Neuronal stem cell (in vitro differentiated cells): ENCODE measurements around the gene TLCD1.

Experiments used
- DNase-seq: peaks from one replicate; pipeline ENCODE4 v3.0.0-alpha.2; 2013; ENCODE audit warnings: low spot score
- H2AFZ ChIP-seq: one replicate; pipeline ENCODE4 v1.6.1; 2013; ENCODE audit warnings: mild to moderate bottlenecking, low read length, inconsistent platforms
- H2AK5ac ChIP-seq: 2 replicates; pipeline ENCODE4 v1.6.1; 2013; ENCODE audit warnings: low read depth, mild to moderate bottlenecking, inconsistent platforms, low read length, moderate library complexity, mixed read lengths
- H2BK120ac ChIP-seq: 2 replicates; pipeline ENCODE4 v1.6.1; 2013; ENCODE audit warnings: low read depth, mild to moderate bottlenecking, inconsistent platforms, low read length, moderate library complexity, mixed read lengths
- H2BK12ac ChIP-seq: one replicate; pipeline ENCODE4 v1.6.1; 2013; ENCODE audit warnings: low read length, inconsistent platforms
- H2BK15ac ChIP-seq: 2 replicates; pipeline ENCODE4 v1.6.1; 2013; ENCODE audit warnings: mild to moderate bottlenecking, low read length, inconsistent platforms, mixed read lengths
- H2BK5ac ChIP-seq: one replicate; pipeline ENCODE4 v1.6.1; 2013; ENCODE audit warnings: inconsistent platforms, mild to moderate bottlenecking, low read length, moderate library complexity
- H3K14ac ChIP-seq: one replicate; pipeline ENCODE4 v1.6.1; 2013; ENCODE audit warnings: low read length, inconsistent platforms
- H3K18ac ChIP-seq: 2 replicates; pipeline ENCODE4 v1.6.1; 2013; ENCODE audit warnings: low read length, inconsistent platforms
- H3K23ac ChIP-seq: 2 replicates; pipeline ENCODE4 v1.6.1; 2013; ENCODE audit warnings: low read depth, mild to moderate bottlenecking, mixed read lengths, low read length, inconsistent platforms; ENCODE audit not compliant: poor library complexity
- H3K27ac ChIP-seq: replicated peaks from 3 replicates; pipeline ENCODE4 v1.5.1; 2013; ENCODE audit warnings: low read length, inconsistent platforms
- H3K27me3 ChIP-seq, 3 experiments: 2 replicates each; pipeline ENCODE4 v1.6.1; 2013; ENCODE audit warnings: low read length in 3 of 3, mild to moderate bottlenecking in 2 of 3, inconsistent platforms in 1 of 3, low read depth in 1 of 3, mixed read lengths in 1 of 3, moderate library complexity in 1 of 3; ENCODE audit not compliant: control insufficient read depth in 3 of 3, insufficient read depth in 3 of 3
- H3K36me3 ChIP-seq, 2 donors: replicated peaks in 1 of 2; 2 replicates each; pipeline ENCODE4 v1.6.1; 2013; ENCODE audit warnings: low read length in 2 of 2; ENCODE audit not compliant: control insufficient read depth in 2 of 2, insufficient read depth in 2 of 2
- H3K4ac ChIP-seq: 2 replicates; pipeline ENCODE4 v1.6.1; 2013; ENCODE audit warnings: inconsistent platforms, mild to moderate bottlenecking, low read length, moderate library complexity
- H3K4me1 ChIP-seq, 2 donors: 1 replicate in 1 of 2; 2 replicates in 1 of 2; pipeline ENCODE4 v1.6.1; 2013; ENCODE audit warnings: low read length in 2 of 2, low read depth in 1 of 2; ENCODE audit not compliant: control insufficient read depth in 2 of 2, insufficient read depth in 1 of 2
- H3K4me2 ChIP-seq: one replicate; pipeline ENCODE4 v1.6.1; 2013; ENCODE audit warnings: mild to moderate bottlenecking, low read length, inconsistent platforms; ENCODE audit not compliant: insufficient read depth, poor library complexity, severe bottlenecking
- H3K4me3 ChIP-seq, 2 donors: 2 replicates each; pipeline ENCODE4 v1.5.1; 2013; ENCODE audit warnings: low read length in 2 of 2, mild to moderate bottlenecking in 2 of 2, inconsistent platforms in 1 of 2, moderate library complexity in 1 of 2
- H3K79me1 ChIP-seq: one replicate; pipeline ENCODE4 v1.6.1; 2013; ENCODE audit warnings: low read depth, mild to moderate bottlenecking, inconsistent platforms, low read length, moderate library complexity
- H3K9ac ChIP-seq: one replicate; pipeline ENCODE4 v1.6.1; 2013; ENCODE audit warnings: mild to moderate bottlenecking, low read depth, low read length, inconsistent platforms; ENCODE audit not compliant: poor library complexity
- H3K9me3 ChIP-seq, 2 donors: replicated peaks in 1 of 2; 2 replicates each; pipeline versions ENCODE3 to v1.6.1; 2013; ENCODE audit warnings: low read length in 2 of 2, mild to moderate bottlenecking in 2 of 2, inconsistent platforms in 1 of 2, low read depth in 1 of 2, mixed read lengths in 1 of 2, moderate library complexity in 1 of 2; ENCODE audit not compliant: control insufficient read depth in 2 of 2, insufficient read depth in 1 of 2
- H4K8ac ChIP-seq: one replicate; pipeline ENCODE4 v1.6.1; 2013; ENCODE audit warnings: low read depth, mild to moderate bottlenecking, inconsistent platforms, low read length, moderate library complexity
- H4K91ac ChIP-seq: one replicate; pipeline ENCODE4 v1.6.1; 2013; ENCODE audit warnings: low read length, low read depth, mild to moderate bottlenecking, inconsistent platforms; ENCODE audit not compliant: poor library complexity
- WGBS, 2 donors: extraction: QIAGEN DNeasy Blood & Tissue Kit; methylation state at CpG; one replicate each; pipeline ENCODE4 v1.1.7; 2013; ENCODE audit warnings: missing lambda C conversion rate in 2 of 2, mixed read lengths in 1 of 2; ENCODE audit not compliant: insufficient read length in 2 of 2, insufficient replicate concordance in 1 of 2; ENCODE audit errors: extremely low coverage in 2 of 2; 5-methylcytosine and 5-hydroxymethylcytosine counted together

The TLCD1 gene

GRCh38 chr17:28706471-28707338, 19.3 kb downstream of the TLCD1 start:
- DNase-seq = no peak
- H2BK12ac ChIP-seq = no peak overlapping the region

GRCh38 chr17:28705728-28706334, 20.2 kb downstream of the TLCD1 start:
- WGBS, 2 donors = no CpG with 5 or more reads among the region's 10 CpGs
- no peak overlapping the region for H3K4me2 ChIP-seq
- H3K4me1 ChIP-seq = peaks cover 18 to 23% of the 10 kb centered on the region in 2 donors
- no peaks in the 10 kb centered on the region for H3K27me3 ChIP-seq
- no peak overlapping the region for H2BK12ac ChIP-seq
- H3K79me1 ChIP-seq = peaks cover 9% of the 10 kb centered on the region
- H3K14ac ChIP-seq = peak overlapping the region; percentile 26
- no peak overlapping the region for H2AFZ ChIP-seq
- peak overlapping the region; percentile 33 for H2BK5ac ChIP-seq
- H3K23ac ChIP-seq = peak overlapping the region; percentile 11
- H3K9ac ChIP-seq = peak overlapping the region; percentile 72
- no peak overlapping the region for H3K27ac ChIP-seq
- peak overlapping the region; percentile 67 for H3K4ac ChIP-seq
- DNase-seq = no peak
- no peak overlapping the region for H2BK15ac ChIP-seq
- no peak overlapping the region for H3K18ac ChIP-seq
- no peaks in the 10 kb centered on the region for H3K9me3 ChIP-seq
- H3K36me3 ChIP-seq = peaks cover 24 to 47% of the 10 kb centered on the region in 2 donors
- H4K91ac ChIP-seq = no peak overlapping the region
- H4K8ac ChIP-seq = no peak overlapping the region
- H2AK5ac ChIP-seq = peak overlapping the region; percentile 37
- no peak overlapping the region for H3K4me3 ChIP-seq
- no peak overlapping the region for H2BK120ac ChIP-seq

More at GRCh38 chr17:28706471-28707338, 19.3 kb downstream of the TLCD1 start:
- Histone ChIP-seq H2AK5ac (no peak overlapping the region), H4K91ac (no peak overlapping the region), H2AFZ (no peak overlapping the region), H3K4me3 (no peak overlapping the region), H3K79me1 (peaks cover 9% of the 10 kb centered on the region), H3K4me2 (no peak overlapping the region), H3K9me3 (no peaks in the 10 kb centered on the region), H2BK15ac (no peak overlapping the region), H3K4me1 (peaks cover 21% of the 10 kb centered on the region in 2 donors), H3K18ac (no peak overlapping the region), H3K27ac (no peak overlapping the region), H3K36me3 (peaks cover 16 to 39% of the 10 kb centered on the region in 2 donors), H2BK5ac (no peak overlapping the region), H3K9ac (no peak overlapping the region), H2BK120ac (no peak overlapping the region), H3K23ac (no peak overlapping the region), H3K14ac (no peak overlapping the region), H3K27me3 (no peaks in the 10 kb centered on the region), H3K4ac (no peak overlapping the region), H4K8ac (no peak overlapping the region)
- WGBS, 2 donors = no CpG with 5 or more reads among the region's 7 CpGs

- H2BK120ac ChIP-seq = no peak overlapping the region
- no peak overlapping the region for H3K4ac ChIP-seq
- H2AK5ac ChIP-seq = peak overlapping the region; percentile 37
- peak overlapping the region in 1 of 2 donors; percentile 26 for H3K4me3 ChIP-seq
- no peak for DNase-seq
- H3K36me3 ChIP-seq = peaks cover 31 to 54% of the 10 kb centered on the region in 2 donors
- peaks cover 9% of the 10 kb centered on the region for H3K79me1 ChIP-seq
- H3K4me1 ChIP-seq = peaks cover 18 to 23% of the 10 kb centered on the region in 2 donors
- H3K18ac ChIP-seq = peak overlapping the region; percentile 42
- no peak overlapping the region for H4K91ac ChIP-seq
- no peak overlapping the region for H3K23ac ChIP-seq
- H2BK5ac ChIP-seq = no peak overlapping the region
- H3K27me3 ChIP-seq = no peaks in the 10 kb centered on the region
- H4K8ac ChIP-seq = no peak overlapping the region
- no CpG with 5 or more reads among the region's 5 CpGs for WGBS, 2 donors
- no peak overlapping the region for H2AFZ ChIP-seq
- H3K14ac ChIP-seq = no peak overlapping the region
- no peaks in the 10 kb centered on the region for H3K9me3 ChIP-seq
- H3K9ac ChIP-seq = peak overlapping the region; percentile 63
- no peak overlapping the region for H2BK15ac ChIP-seq
- H3K27ac ChIP-seq = no peak overlapping the region
- no peak overlapping the region for H3K4me2 ChIP-seq
- no peak overlapping the region for H2BK12ac ChIP-seq
Measured at GRCh38 chr17:28705074-28705659, 20.9 kb downstream of the TLCD1 start.
